SK-N-SH (cell line): ENCODE data around the gene LANCL3.

Experiments
- CTCF ChIP-seq: fragments of 200-600 bp; sonication (generic); IDR thresholded peaks from 2 replicates; pipeline ENCODE4 v1.6.1; 2017; ENCODE audit warnings: antibody characterized with exemption, mild to moderate bottlenecking, moderate library complexity
- ELF1 ChIP-seq: IDR thresholded peaks from 2 replicates; pipeline ENCODE4 v1.4.0; 2012
- EP300 ChIP-seq, 2 experiments: IDR thresholded peaks; 2 replicates each; pipeline versions ENCODE4 v1.4.0 to v1.6.1; 2012; ENCODE audit warnings: borderline replicate concordance in 1 of 2, low read depth in 1 of 2, low read length in 1 of 2
- EZH2phosphoT487 ChIP-seq: fragments of 200-600 bp; sonication (generic); IDR thresholded peaks from 2 replicates; pipeline ENCODE4 v1.6.1; 2017; ENCODE audit warnings: low read depth, mixed run types, mild to moderate bottlenecking, antibody characterized with exemption, moderate library complexity, borderline replicate concordance
- GABPA ChIP-seq: IDR thresholded peaks from 2 replicates; pipeline ENCODE4 v1.4.0; 2012; ENCODE audit warnings: low read depth, mild to moderate bottlenecking
- GATA2 ChIP-seq: sonication (generic); formaldehyde crosslinking; IDR thresholded peaks from 2 replicates; pipeline ENCODE4 v1.5.0; 2020; ENCODE audit warnings: mild to moderate bottlenecking, missing genetic modification reagents
- MAX ChIP-seq: IDR thresholded peaks from 2 replicates; pipeline ENCODE4 v1.4.0; 2012; ENCODE audit warnings: low read depth
- MXI1 ChIP-seq: IDR thresholded peaks from 2 replicates; pipeline ENCODE4 v1.6.1; 2012; ENCODE audit warnings: mild to moderate bottlenecking, low read depth, low read length, improper control_type of control experiment
- REST ChIP-seq: IDR thresholded peaks from 2 replicates; pipeline ENCODE4 v1.6.1; 2012; ENCODE audit warnings: mild to moderate bottlenecking, low read depth, low read length, moderate library complexity
- SMC3 ChIP-seq: IDR thresholded peaks from 2 replicates; pipeline ENCODE4 v1.6.1; 2012; ENCODE audit warnings: low read depth, low read length, improper control_type of control experiment
- USF1 ChIP-seq: IDR thresholded peaks from 2 replicates; pipeline ENCODE4 v1.4.0; 2012; ENCODE audit warnings: low read depth, borderline replicate concordance
- USF2 ChIP-seq: fragments of 150-350 bp; IDR thresholded peaks from 2 replicates; pipeline ENCODE4 v1.6.1; 2017; ENCODE audit warnings: antibody characterized with exemption, low read length, low read depth, borderline replicate concordance
- YY1 ChIP-seq: IDR thresholded peaks from 2 replicates; pipeline ENCODE4 v1.4.0; 2012; ENCODE audit warnings: low read depth, mild to moderate bottlenecking

GRCh38 chrX:37690119-37690518, 118.7 kb downstream of the LANCL3 start:
- TF ChIP-seq CTCF (no peak), EZH2phosphoT487 (no peak), SMC3 (no peak), MAX (no peak), EP300 (IDR thresholded peaks at IDR 0.05; ENCODE audit: borderline replicate concordance in 1 of 2, low read depth in 1 of 2, low read length in 1 of 2) (no peak), USF1 (no peak), REST (no peak), MXI1 (no peak), GATA2 (CRISPR knock-in tag) (no peak), USF2 (no peak), GABPA (no peak), YY1 (no peak), ELF1 (no peak)
